GM12878 (cell line): ENCODE measurements around the gene LPAR3. TPM values are rescaled to one million over a fixed set of nuclear protein-coding genes. Genes with fewer than 3 reads are reported as not detected.
A peak's percentile ranks its signal among the peaks of the same experiment; 100 is the strongest.

Source experiments
- ATAC-seq: fragments of 200-7000 bp; cut with Tn5 transposase; 3 replicates; pipeline ENCODE4 v1.9.1; 2020; ENCODE audit warnings: mild to moderate bottlenecking, moderate library complexity
- BruUV-seq: library from RNA; stranded (reverse); fragments of 400-500 nt; replicated peaks from 2 replicates; lab custom pipeline; 2021; lab: Mats Ljungman, UMichigan
- CTCF ChIA-PET: fragments of 300-600 bp; sonication (Branson Sonifier 250); formaldehyde crosslinking; extraction: SDS; loops from one replicate; lab custom pipeline; 2021; ENCODE audit warnings: inconsistent platforms; lab: Yijun Ruan, JAX
- POLR2A ChIA-PET: fragments of 350-600 bp; formaldehyde crosslinking; extraction: SDS; loops from one replicate; lab custom pipeline; 2021; ENCODE audit warnings: inconsistent platforms; lab: Charles Lee
- RAD21 ChIA-PET: fragments of 300-600 bp; sonication (Branson Sonifier 250); formaldehyde crosslinking; loops from one replicate; lab custom pipeline; 2023; ENCODE audit warnings: antibody characterized with exemption; ENCODE audit not compliant: unreplicated experiment; lab: Charles Lee
- SMC1A ChIA-PET: fragments of 300-600 bp; sonication (Branson Sonifier 250); formaldehyde crosslinking; loops from one replicate; lab custom pipeline; 2023; ENCODE audit not compliant: unreplicated experiment, uncharacterized antibody; lab: Charles Lee
- DNase-seq: peaks from one replicate; pipeline ENCODE4 v3.0.0-alpha.2; 2011; ENCODE audit warnings: low read depth, low spot score
- FAIRE-seq: peaks from 3 replicates; lab custom pipeline; 2011; peaks lifted over from hg19 to GRCh38; lab: Jason Lieb, UNC
- H2AFZ ChIP-seq: 2 replicates; pipeline ENCODE4 v1.6.0; 2011; ENCODE audit warnings: low read depth, low read length, control low read depth; ENCODE audit not compliant: control insufficient read depth
- H3K27ac ChIP-seq: 2 replicates; pipeline ENCODE4 v1.5.1; 2011; ENCODE audit warnings: control low read depth; ENCODE audit not compliant: control insufficient read depth, insufficient read depth
- H3K27me3 ChIP-seq, 2 experiments: replicated peaks in 1 of 2; 2 replicates each; pipeline versions ENCODE4 v1.6.0 to v1.6.1; 2011; ENCODE audit warnings: low read length in 1 of 2; ENCODE audit not compliant: control insufficient read depth in 2 of 2, insufficient read depth in 2 of 2
- H3K36me3 ChIP-seq, 2 experiments: 2 replicates each; pipeline ENCODE4 v1.5.1; 2011; ENCODE audit warnings: low read length in 1 of 2; ENCODE audit not compliant: control insufficient read depth in 2 of 2, insufficient read depth in 2 of 2
- H3K4me1 ChIP-seq: 2 replicates; pipeline ENCODE4 v1.6.1; 2011; ENCODE audit warnings: mild to moderate bottlenecking, low read length, moderate library complexity, mixed read lengths; ENCODE audit not compliant: control insufficient read depth, insufficient read depth
- H3K4me2 ChIP-seq: 2 replicates; pipeline ENCODE4 v1.6.0; 2011; ENCODE audit warnings: control low read depth; ENCODE audit not compliant: control insufficient read depth, insufficient read depth
- H3K4me3 ChIP-seq: fragments of 200-600 bp; sonication (generic); 2 replicates; pipeline ENCODE4 v1.5.1; 2016
- H3K79me2 ChIP-seq: 2 replicates; pipeline ENCODE4 v1.6.0; 2011; ENCODE audit warnings: low read length; ENCODE audit not compliant: control insufficient read depth, insufficient read depth
- H3K9ac ChIP-seq: 2 replicates; pipeline ENCODE4 v1.8.0; 2011; ENCODE audit warnings: low read length, control low read depth, mixed read lengths; ENCODE audit not compliant: control insufficient read depth, insufficient read depth
- H3K9me3 ChIP-seq: replicated peaks from 3 replicates; pipeline ENCODE4 v1.5.1; 2011; ENCODE audit warnings: mild to moderate bottlenecking, low read length; ENCODE audit not compliant: control insufficient read depth, insufficient read depth
- H4K20me1 ChIP-seq: 2 replicates; pipeline ENCODE4 v1.6.0; 2011; ENCODE audit not compliant: control insufficient read depth, insufficient read depth
- NR2F1 ChIP-seq: fragments of 450-650 bp; conservative IDR thresholded peaks from 2 replicates; pipeline ENCODE4 v1.6.1; 2017; ENCODE audit warnings: mild to moderate bottlenecking
- SMAD1 ChIP-seq: fragments of 450-650 bp; IDR thresholded peaks from 2 replicates; pipeline ENCODE4 v1.6.1; 2018; ENCODE audit warnings: mild to moderate bottlenecking, low read depth; ENCODE audit not compliant: partially characterized antibody
- SUPT20H ChIP-seq: IDR thresholded peaks from 2 replicates; pipeline ENCODE4 v1.6.1; 2011; ENCODE audit warnings: low read depth, mild to moderate bottlenecking, low read length, moderate library complexity, borderline replicate concordance; ENCODE audit not compliant: control insufficient read depth
- WGBS: methylation state at CpG from one replicate; pipeline ENCODE4 v1.1.6; 2016; ENCODE audit warnings: low lambda C conversion rate; ENCODE audit not compliant: insufficient replicate concordance, insufficient coverage; ENCODE audit errors: missing lambda C conversion rate; 5-methylcytosine and 5-hydroxymethylcytosine counted together
- in situ Hi-C: fragments of 300-500 bp; cut with MboI; formaldehyde crosslinking; loops from 9 replicates; pipeline ENCODE4 v1.14.3; 2018; ENCODE audit warnings: mixed read lengths
- intact Hi-C: fragments of 100-400 bp; cut with micrococcal nuclease; formaldehyde crosslinking; loops from one replicate; pipeline ENCODE4 v1.14.2; 2022; ENCODE audit not compliant: unreplicated experiment
- polyA plus RNA-seq, 11 experiments: library from polyadenylated mRNA; depleted of rRNA in 4 of 11; unstranded in 6 of 11; stranded (reverse) in 5 of 11; fragments of >200 nt; fragmentation: Nextera tagmentation in 4 of 11; fragmentation: Illumina TruSeq in 1 of 11; extraction: Ambion mirVana in 4 of 11; extraction: Trizol in 1 of 11; gene quantifications; 1 replicate in 1 of 11; 2 replicates in 10 of 11; pipeline versions ENCODE4 v1.2.1 to v1.2.3, GENCODE V29; 2011 to 2016; ENCODE audit warnings: inconsistent platforms in 2 of 11, missing spikeins in 2 of 11, low read depth in 1 of 11
- total RNA-seq, 4 experiments: library from RNA; depleted of rRNA in 3 of 4; stranded (reverse); fragments of >200 nt in 3 of 4; fragmentation: Illumina TruSeq in 1 of 4; extraction: Trizol in 1 of 4; gene quantifications; 2 replicates each; pipeline versions ENCODE4 v1.2.1 to v1.2.3, GENCODE V29; 2013 to 2021
- TF ChIP-seq, protein P1 (sequence below): IDR thresholded peaks from 2 replicates; pipeline ENCODE4 v1.6.1; 2012; ENCODE audit warnings: improper control_type of control experiment, low read depth, low read length; ENCODE audit not compliant: insufficient replicate concordance

The LPAR3 gene
- total and polyA plus RNA-seq, 10 of the 15 experiments (the other 5 are each of a cell fraction or from before 2014, with no cell fraction given): 0.03 to 0.31 (median 0.09) TPM; not detected in 3

DNA sequence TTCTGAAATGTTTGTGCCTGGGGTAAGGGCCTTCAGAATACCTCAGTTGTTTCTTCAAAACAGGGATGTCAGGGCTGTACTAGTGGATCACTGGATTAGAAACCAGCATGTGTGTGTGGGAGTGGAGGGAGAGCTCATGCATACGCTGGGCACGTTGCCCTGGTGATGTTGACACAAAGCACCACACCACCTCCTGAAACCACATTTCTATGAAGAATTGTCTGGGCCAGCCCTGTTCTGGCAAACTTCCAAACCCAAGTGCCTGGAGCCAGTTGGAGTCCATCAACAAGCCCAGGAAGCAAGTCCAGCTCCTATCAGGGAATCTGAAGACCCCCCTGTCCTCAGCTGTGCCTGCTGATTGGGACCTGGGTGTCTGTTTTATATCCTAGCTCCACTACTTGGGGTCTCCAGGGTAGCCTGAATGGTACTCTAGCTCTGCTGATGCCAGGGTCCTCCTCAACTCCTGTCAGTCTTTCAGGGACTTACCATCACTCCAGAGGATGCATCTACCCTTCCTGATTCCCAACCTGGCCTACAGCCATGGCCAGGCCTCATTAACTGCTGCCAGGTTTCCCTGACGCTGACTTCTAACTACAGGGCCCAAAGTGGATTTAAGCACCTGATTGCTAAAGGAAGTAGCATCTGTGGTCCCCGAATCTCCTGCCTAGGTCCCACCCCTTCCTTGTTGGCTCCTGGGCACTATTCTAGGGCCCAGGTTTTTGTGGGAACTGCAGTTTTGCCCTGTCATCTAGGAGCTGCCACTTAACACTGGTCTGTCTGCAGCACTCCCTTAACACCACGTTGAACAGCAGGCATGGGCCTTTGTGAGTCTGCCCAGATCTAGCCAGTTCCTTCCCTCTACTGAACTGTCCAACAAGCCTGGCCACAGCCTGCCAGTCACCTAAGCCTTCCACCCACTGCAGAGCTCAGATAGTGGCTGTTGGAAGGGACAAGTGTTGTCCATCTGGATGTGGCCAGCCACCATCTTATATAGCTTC lies 45.5 kb downstream of the LPAR3 start:
- H4K20me1 ChIP-seq: no peaks in the 10 kb centered on the region
- no TSS peak for BruUV-seq
- TF ChIP-seq SUPT20H (no peak), SMAD1 (peak; percentile 56)
- no peak for FAIRE-seq
- no peak overlapping the region for H3K4me2 ChIP-seq
- ChIA-PET RAD21 (interaction anchor here (0.6 to 1.1 kb wide), 2 partner anchors 52 to 406 kb away, joined by 3 read pairs; no protein-coding TSS in a partner anchor), SMC1A (interaction anchor here (0.9 to 1.8 kb wide), 6 partner anchors 12 to 82 kb away, joined by 3 to 7 read pairs (median 4); no protein-coding TSS in a partner anchor), POLR2A (no interaction called here), CTCF (interaction anchor here (0.7 kb wide), 1 partner anchor 14 kb away, joined by 3 read pairs; no protein-coding TSS in a partner anchor)
- 36% methylated on average over 5 of the region's 5 CpGs for WGBS
- no peak overlapping the region for H3K27ac ChIP-seq
- no peaks in the 10 kb centered on the region for H3K4me1 ChIP-seq
- H3K4me3 ChIP-seq: no peak overlapping the region
- no peak overlapping the region for H3K9ac ChIP-seq
- no peaks in the 10 kb centered on the region for H3K36me3 ChIP-seq
- no peak for DNase-seq
- in situ Hi-C loops: no loop called here
- H3K27me3 ChIP-seq: no peaks in the 10 kb centered on the region
- no peaks in the 10 kb centered on the region for H3K79me2 ChIP-seq
- H3K9me3 ChIP-seq: no peaks in the 10 kb centered on the region
- no peak overlapping the region for H2AFZ ChIP-seq
- intact Hi-C loops: no loop called here
- ATAC-seq: peak; percentile 80

- no peak overlapping the region for H3K4me2 ChIP-seq
- no peaks in the 10 kb centered on the region for H4K20me1 ChIP-seq
- no peak overlapping the region for H3K4me3 ChIP-seq
- H3K36me3 ChIP-seq: no peaks in the 10 kb centered on the region
- no TSS peak for BruUV-seq
- intact Hi-C loops: no loop called here
- no peaks in the 10 kb centered on the region for H3K9me3 ChIP-seq
- no peak for FAIRE-seq
- no peak for DNase-seq
- 0 out of 2 replicates have a peak, but pooled peaks have one; percentile 27 for TF ChIP-seq NR2F1
- TF ChIP-seq, protein P1, sequence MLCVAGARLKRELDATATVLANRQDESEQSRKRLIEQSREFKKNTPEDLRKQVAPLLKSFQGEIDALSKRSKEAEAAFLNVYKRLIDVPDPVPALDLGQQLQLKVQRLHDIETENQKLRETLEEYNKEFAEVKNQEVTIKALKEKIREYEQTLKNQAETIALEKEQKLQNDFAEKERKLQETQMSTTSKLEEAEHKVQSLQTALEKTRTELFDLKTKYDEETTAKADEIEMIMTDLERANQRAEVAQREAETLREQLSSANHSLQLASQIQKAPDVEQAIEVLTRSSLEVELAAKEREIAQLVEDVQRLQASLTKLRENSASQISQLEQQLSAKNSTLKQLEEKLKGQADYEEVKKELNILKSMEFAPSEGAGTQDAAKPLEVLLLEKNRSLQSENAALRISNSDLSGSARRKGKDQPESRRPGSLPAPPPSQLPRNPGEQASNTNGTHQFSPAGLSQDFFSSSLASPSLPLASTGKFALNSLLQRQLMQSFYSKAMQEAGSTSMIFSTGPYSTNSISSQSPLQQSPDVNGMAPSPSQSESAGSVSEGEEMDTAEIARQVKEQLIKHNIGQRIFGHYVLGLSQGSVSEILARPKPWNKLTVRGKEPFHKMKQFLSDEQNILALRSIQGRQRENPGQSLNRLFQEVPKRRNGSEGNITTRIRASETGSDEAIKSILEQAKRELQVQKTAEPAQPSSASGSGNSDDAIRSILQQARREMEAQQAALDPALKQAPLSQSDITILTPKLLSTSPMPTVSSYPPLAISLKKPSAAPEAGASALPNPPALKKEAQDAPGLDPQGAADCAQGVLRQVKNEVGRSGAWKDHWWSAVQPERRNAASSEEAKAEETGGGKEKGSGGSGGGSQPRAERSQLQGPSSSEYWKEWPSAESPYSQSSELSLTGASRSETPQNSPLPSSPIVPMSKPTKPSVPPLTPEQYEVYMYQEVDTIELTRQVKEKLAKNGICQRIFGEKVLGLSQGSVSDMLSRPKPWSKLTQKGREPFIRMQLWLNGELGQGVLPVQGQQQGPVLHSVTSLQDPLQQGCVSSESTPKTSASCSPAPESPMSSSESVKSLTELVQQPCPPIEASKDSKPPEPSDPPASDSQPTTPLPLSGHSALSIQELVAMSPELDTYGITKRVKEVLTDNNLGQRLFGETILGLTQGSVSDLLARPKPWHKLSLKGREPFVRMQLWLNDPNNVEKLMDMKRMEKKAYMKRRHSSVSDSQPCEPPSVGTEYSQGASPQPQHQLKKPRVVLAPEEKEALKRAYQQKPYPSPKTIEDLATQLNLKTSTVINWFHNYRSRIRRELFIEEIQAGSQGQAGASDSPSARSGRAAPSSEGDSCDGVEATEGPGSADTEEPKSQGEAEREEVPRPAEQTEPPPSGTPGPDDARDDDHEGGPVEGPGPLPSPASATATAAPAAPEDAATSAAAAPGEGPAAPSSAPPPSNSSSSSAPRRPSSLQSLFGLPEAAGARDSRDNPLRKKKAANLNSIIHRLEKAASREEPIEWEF: no peak
- no peaks in the 10 kb centered on the region for H3K27me3 ChIP-seq
- H3K27ac ChIP-seq: no peak overlapping the region
- H3K9ac ChIP-seq: no peak overlapping the region
- no peaks in the 10 kb centered on the region for H3K4me1 ChIP-seq
- CTCF ChIA-PET: interaction anchor here (1.1 kb wide), 1 partner anchor 74 kb away, joined by 3 read pairs; no protein-coding TSS in a partner anchor
- ATAC-seq: peak; percentile 42; the same call in 2 of the 3 replicates
- RAD21 ChIA-PET: no interaction called here
- in situ Hi-C loops: no loop called here
- H2AFZ ChIP-seq: no peak overlapping the region
- no peaks in the 10 kb centered on the region for H3K79me2 ChIP-seq
- SMC1A ChIA-PET: interaction anchor here (0.6 to 1.5 kb wide), 5 partner anchors 13 to 323 kb away, joined by 3 to 4 read pairs (median 3); no protein-coding TSS in a partner anchor
- POLR2A ChIA-PET: interaction anchor here (1.1 kb wide), 1 partner anchor 14 kb away, joined by 3 read pairs; no protein-coding TSS in a partner anchor
Observed at GRCh38 chr1:84846387-84846786, 46.6 kb downstream of the LPAR3 start.
